T-helper 2 cell treated with Interferon-gamma antibody and Interleukin-4, amounts not matched to agents 5 μg/mL and 100 μg/mL, for 36 hours (primary cell): ENCODE results near the gene CHST3.
"Not testable (repeated sequence)": the region's sequence is repeated elsewhere in the genome, so short reads cannot be mapped to it uniquely, and the experiment has no call there.

Experiments used
- DNase-seq: peaks from one replicate; pipeline ENCODE4 v3.0.0; 2021; ENCODE audit warnings: low spot score
- H3K27ac Mint-ChIP-seq: one replicate; pipeline ENCODE4 v1.8.0; 2021; ENCODE audit warnings: mild to moderate bottlenecking, mixed read lengths
- H3K27me3 Mint-ChIP-seq: one replicate; pipeline ENCODE4 v1.8.0; 2021; ENCODE audit warnings: low read depth, mixed read lengths
- H3K36me3 Mint-ChIP-seq: one replicate; pipeline ENCODE4 v1.8.0; 2021; ENCODE audit warnings: low read depth, mixed read lengths
- H3K4me1 Mint-ChIP-seq: one replicate; pipeline ENCODE4 v1.8.0; 2021; ENCODE audit warnings: low read depth, mixed read lengths
- H3K4me3 Mint-ChIP-seq: one replicate; pipeline ENCODE4 v1.8.0; 2022; ENCODE audit warnings: mild to moderate bottlenecking, moderate library complexity, mixed read lengths
- H3K9me3 Mint-ChIP-seq: one replicate; pipeline ENCODE4 v1.8.0; 2021; ENCODE audit warnings: mixed read lengths

Gene CHST3

GRCh38 chr10:71973777-71974488 lies 9.7 kb downstream of the CHST3 start:
- Mint-ChIP-seq H3K27ac (no peak overlapping the region), H3K9me3 (no peaks in the 10 kb centered on the region), H3K4me1 (no peaks in the 10 kb centered on the region), H3K27me3 (no peaks in the 10 kb centered on the region), H3K4me3 (no peak overlapping the region), H3K36me3 (no peaks in the 10 kb centered on the region)
- DNase-seq = no peak

- Mint-ChIP-seq H3K27me3 (no peaks in the 10 kb centered on the region), H3K4me3 (no peak overlapping the region), H3K36me3 (no peaks in the 10 kb centered on the region), H3K9me3 (no peaks in the 10 kb centered on the region), H3K4me1 (no peaks in the 10 kb centered on the region), H3K27ac (no peak overlapping the region)
- DNase-seq = peak; percentile 73
Measured at GRCh38 chr10:71974489-71975021, 10.4 kb downstream of the CHST3 start.

GRCh38 chr10:71975087-71975870 lies 11.1 kb downstream of the CHST3 start:
- H3K9me3 Mint-ChIP-seq = no peaks in the 10 kb centered on the region
- H3K27ac Mint-ChIP-seq = no peak overlapping the region
- no peak for DNase-seq
- H3K4me3 Mint-ChIP-seq = no peak overlapping the region
- no peaks in the 10 kb centered on the region for H3K27me3 Mint-ChIP-seq
- no peaks in the 10 kb centered on the region for H3K36me3 Mint-ChIP-seq
- H3K4me1 Mint-ChIP-seq = no peaks in the 10 kb centered on the region

- no peak for DNase-seq
- no peaks in the 10 kb centered on the region for H3K9me3 Mint-ChIP-seq
Measured at GRCh38 chr10:71975871-71976725, 11.9 kb downstream of the CHST3 start.

GRCh38 chr10:71977614-71977903 lies 13.4 kb downstream of the CHST3 start:
- not testable (repeated sequence) for H3K4me3 Mint-ChIP-seq, H3K9me3 Mint-ChIP-seq, H3K4me1 Mint-ChIP-seq, DNase-seq, H3K27ac Mint-ChIP-seq, H3K36me3 Mint-ChIP-seq, H3K27me3 Mint-ChIP-seq

More at GRCh38 chr10:71975871-71976725, 11.9 kb downstream of the CHST3 start:
- no peaks in the 10 kb centered on the region for H3K27me3 Mint-ChIP-seq
- H3K4me1 Mint-ChIP-seq = no peaks in the 10 kb centered on the region
- H3K27ac Mint-ChIP-seq = no peak overlapping the region
- H3K36me3 Mint-ChIP-seq = no peaks in the 10 kb centered on the region
- H3K4me3 Mint-ChIP-seq = no peak overlapping the region

GRCh38 chr10:71978476-71978875 lies 14.3 kb downstream of the CHST3 start:
- H3K9me3 Mint-ChIP-seq = no peaks in the 10 kb centered on the region
- H3K27ac Mint-ChIP-seq = no peak overlapping the region
- DNase-seq = no peak
- no peaks in the 10 kb centered on the region for H3K27me3 Mint-ChIP-seq
- H3K4me1 Mint-ChIP-seq = no peaks in the 10 kb centered on the region
- H3K4me3 Mint-ChIP-seq = no peak overlapping the region
- H3K36me3 Mint-ChIP-seq = no peaks in the 10 kb centered on the region

GRCh38 chr10:71978988-71979691 lies 14.9 kb downstream of the CHST3 start:
- no peaks in the 10 kb centered on the region for H3K36me3 Mint-ChIP-seq
- H3K27me3 Mint-ChIP-seq = no peaks in the 10 kb centered on the region
- no peak for DNase-seq
- no peaks in the 10 kb centered on the region for H3K9me3 Mint-ChIP-seq
- no peaks in the 10 kb centered on the region for H3K4me1 Mint-ChIP-seq
- no peak overlapping the region for H3K27ac Mint-ChIP-seq
- H3K4me3 Mint-ChIP-seq = no peak overlapping the region

- Mint-ChIP-seq H3K27ac (no peak overlapping the region), H3K27me3 (no peaks in the 10 kb centered on the region), H3K4me3 (no peak overlapping the region), H3K4me1 (peaks cover 2% of the 10 kb centered on the region), H3K36me3 (no peaks in the 10 kb centered on the region), H3K9me3 (no peaks in the 10 kb centered on the region)
- no peak for DNase-seq
Measured at GRCh38 chr10:71979692-71980062, 15.5 kb downstream of the CHST3 start.

- H3K9me3 Mint-ChIP-seq = no peaks in the 10 kb centered on the region
- H3K27me3 Mint-ChIP-seq = no peaks in the 10 kb centered on the region
- no peak for DNase-seq
- no peak overlapping the region for H3K4me3 Mint-ChIP-seq
- H3K4me1 Mint-ChIP-seq = peaks cover 10% of the 10 kb centered on the region
- H3K36me3 Mint-ChIP-seq = no peaks in the 10 kb centered on the region
- no peak overlapping the region for H3K27ac Mint-ChIP-seq
Measured at GRCh38 chr10:71980181-71981014, 16.2 kb downstream of the CHST3 start.

- Mint-ChIP-seq H3K27me3 (no peaks in the 10 kb centered on the region), H3K9me3 (no peaks in the 10 kb centered on the region), H3K36me3 (no peaks in the 10 kb centered on the region), H3K4me3 (no peak overlapping the region), H3K4me1 (peaks cover 12% of the 10 kb centered on the region), H3K27ac (no peak overlapping the region)
- DNase-seq = no peak
Measured at GRCh38 chr10:71981015-71981875, 17.1 kb downstream of the CHST3 start.

GRCh38 chr10:71981876-71982230 lies 17.7 kb downstream of the CHST3 start:
- DNase-seq = no peak
- peaks cover 12% of the 10 kb centered on the region for H3K4me1 Mint-ChIP-seq
- no peaks in the 10 kb centered on the region for H3K9me3 Mint-ChIP-seq
- no peak overlapping the region for H3K27ac Mint-ChIP-seq
- no peak overlapping the region for H3K4me3 Mint-ChIP-seq
- H3K27me3 Mint-ChIP-seq = no peaks in the 10 kb centered on the region
- H3K36me3 Mint-ChIP-seq = no peaks in the 10 kb centered on the region
